Frontal cortex (tissue), 4 donors: ENCODE data around the gene DCUN1D1. TPM values are rescaled to one million over a fixed set of nuclear protein-coding genes. Genes with fewer than 3 reads are reported as not detected.

Source experiments
- DNase-seq, 2 donors: peaks; one replicate each; pipeline ENCODE4 v3.0.0; 2012; ENCODE audit warnings: low spot score in 2 of 2
- FAIRE-seq: peaks from 2 replicates; lab custom pipeline; 2012; peaks lifted over from hg19 to GRCh38; lab: Jason Lieb, UNC
- total RNA-seq: library from RNA; depleted of rRNA; stranded (reverse); fragments of >200 nt; gene quantifications from one replicate; pipeline ENCODE4 v1.2.3, GENCODE V29; 2014
- donor health status: control.
- donor health status: control.
- donor health status: control.

DCUN1D1 gene
- total RNA-seq, 1 donor from 2014 or later: 60.3 TPM

DNA sequence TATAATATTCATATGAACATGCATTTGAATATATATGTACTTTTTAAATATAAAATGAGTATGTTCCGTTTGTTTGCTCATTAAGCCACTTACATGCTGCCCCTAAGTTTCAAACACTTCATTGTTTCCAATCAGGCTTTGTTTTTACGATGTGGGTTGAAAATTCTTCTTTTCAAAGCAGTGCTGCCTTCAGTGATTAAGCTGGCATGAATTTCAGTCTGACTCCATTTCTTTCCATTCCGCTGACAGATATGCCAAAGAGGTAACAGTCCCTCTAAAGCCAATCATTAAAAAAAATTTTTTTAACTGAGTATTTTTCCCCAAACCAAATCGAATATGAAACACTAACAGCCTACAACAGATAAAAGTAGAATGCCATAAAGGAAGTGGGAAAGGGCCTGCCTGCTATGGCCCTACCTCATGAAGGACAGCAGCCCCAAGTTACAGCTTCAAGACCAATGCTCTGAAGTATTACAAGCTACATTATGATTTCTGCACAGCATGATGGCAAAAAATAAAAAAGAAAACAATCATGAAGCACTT is 40.0 kb downstream of the DCUN1D1 start:
- DNase-seq (no peak), FAIRE-seq (no peak)

DNA sequence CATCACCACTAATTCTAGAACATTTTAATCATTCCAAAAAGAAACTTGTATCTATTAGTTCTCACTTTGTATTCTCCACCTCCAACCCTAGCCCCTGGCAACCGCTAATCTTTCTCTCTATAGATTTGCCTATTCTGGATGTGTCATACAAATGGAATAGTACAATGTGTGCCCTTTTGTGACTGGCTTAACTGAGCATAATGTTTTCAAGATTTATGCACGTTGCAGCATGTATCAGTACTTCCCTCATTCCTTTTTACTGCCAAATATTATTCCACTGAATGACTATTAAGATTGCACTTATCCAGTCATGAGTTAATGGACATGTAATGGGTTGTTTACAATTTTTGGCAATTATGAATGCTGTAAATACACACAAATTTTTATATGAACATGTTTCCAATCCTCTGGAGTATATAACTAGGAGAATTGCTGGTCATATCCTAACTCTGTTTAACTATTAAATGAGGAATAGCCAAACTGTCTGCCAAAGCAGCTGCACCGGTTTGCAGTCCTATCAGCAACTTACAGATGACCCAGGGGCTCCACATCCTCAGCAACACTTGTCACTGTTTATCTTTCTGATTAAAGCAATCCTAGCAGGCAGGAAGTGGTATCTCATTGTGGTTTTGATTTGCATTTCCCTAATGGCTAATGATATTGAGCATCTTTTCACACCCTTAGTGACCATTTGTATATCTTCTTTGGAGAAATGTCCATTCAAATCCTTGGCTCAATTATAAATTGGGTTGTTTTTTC is 42.9 kb downstream of the DCUN1D1 start:
- FAIRE-seq (no peak), DNase-seq (no peak)

DNA sequence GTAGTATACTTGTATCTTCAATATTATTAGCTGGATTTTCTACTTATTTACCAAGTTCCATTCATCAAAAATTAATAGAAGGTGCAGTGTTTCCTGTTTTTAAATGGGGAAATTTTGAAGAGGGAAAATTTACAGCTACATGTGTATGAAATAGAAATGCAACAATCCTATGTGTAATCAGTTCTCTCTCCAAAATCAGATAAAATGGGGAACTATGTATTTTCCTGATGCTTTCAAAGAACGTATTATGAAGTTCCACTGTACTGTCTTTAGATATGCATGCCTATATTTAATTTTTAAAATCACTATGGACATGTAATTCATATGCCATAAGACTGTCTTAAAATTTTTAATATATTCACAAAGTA is 43.4 kb downstream of the DCUN1D1 start:
- FAIRE-seq (no peak), DNase-seq (no peak)

DNA sequence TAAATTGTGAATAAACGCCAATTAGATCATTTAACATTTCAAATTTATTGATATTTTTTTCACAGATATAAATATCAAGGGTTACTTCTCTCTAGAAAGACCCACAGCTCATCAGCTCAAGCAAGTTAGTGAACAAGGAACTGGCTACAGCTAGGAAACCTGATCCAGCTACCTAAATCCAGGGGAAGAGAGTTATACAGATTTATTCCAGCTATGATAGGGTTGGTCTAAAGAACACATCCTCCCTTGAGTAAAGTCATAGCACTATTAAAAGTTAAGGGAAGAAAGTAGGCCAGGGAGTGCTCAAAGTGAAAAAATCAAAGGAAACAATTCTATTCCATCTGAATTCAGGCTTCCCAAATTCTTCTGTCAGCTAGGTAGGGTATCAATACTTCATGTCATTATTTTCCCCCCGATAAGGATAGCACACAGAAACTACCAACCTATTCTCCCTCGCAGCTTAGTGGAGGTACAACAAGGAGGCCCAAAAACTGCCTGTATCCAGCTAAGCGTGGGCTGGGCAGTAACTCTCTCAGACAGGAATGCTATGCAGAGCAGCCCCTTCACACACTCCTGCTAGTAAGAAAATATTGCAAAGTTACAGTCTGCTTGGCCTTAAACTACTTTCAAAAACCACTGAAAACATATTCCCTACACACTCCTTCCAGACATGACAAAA is 44.0 kb downstream of the DCUN1D1 start:
- no peak for FAIRE-seq
- no peak for DNase-seq

DNA sequence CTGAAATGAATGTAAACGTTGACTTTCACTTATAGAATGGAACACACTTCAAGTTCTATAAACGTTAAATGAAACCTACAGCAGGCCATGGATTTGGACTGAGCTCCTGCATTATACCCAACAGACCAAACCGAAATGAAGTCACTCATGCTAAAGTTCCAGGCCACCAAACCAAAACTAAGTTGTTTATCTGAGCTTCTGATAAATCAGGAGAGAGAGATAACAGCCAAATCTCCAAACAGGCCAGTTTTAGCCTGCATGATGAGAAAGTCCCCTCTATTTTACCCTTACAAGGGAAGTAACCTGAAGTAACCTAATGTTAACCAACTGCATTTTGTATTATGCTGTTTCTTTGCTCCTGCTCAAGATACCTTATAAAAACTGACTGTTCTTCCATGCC is 44.5 kb downstream of the DCUN1D1 start:
- DNase-seq: no peak
- no peak for FAIRE-seq

DNA sequence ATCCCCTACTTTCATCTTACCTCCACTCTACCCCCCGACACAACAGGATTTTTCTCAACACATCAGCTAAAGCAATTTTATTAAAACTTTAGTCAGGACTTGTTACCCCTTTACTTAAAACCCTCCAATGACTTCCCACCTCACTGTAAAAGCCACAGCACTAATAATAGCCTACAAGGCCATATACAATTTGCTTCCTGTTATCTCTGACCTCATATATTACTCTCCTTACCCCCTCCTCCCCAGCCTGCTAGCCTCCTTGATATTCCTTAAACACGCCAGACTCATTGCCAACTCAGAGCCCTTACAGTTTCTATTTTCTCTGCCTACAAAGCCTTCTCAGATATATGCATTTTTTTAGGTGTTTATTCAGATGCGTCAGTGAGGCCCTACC is 54.4 kb downstream of the DCUN1D1 start:
- no peak for FAIRE-seq
- DNase-seq: no peak

DNA sequence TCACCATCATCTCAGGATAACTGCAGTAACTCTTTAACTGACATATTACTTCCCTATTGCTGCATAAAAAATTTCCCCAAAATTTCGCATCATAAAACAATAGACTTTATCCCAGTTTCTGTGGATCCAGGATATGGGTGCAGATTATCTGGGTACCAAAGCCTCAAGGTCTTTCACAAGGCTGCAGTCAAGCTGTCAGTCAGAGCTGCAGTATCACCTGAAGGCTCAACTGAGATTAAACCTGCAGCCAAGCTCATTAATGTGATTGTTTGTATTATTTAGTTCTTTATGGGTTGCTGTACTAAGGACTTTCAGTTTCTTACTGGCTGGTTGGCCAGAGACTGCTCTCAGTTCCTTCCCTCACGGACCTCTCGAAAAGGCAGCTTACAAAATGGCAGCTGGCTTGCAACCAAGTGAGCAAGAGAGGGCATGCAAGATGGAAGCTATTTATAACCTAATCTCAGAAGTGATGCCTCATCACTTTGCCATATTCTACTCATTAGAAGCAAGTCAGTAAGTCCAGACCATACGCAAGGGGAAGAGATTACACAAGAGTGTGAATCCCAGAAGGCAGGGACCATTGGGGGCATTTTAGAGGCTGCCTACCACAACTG is 54.9 kb downstream of the DCUN1D1 start:
- DNase-seq (no peak), FAIRE-seq (no peak)

DNA sequence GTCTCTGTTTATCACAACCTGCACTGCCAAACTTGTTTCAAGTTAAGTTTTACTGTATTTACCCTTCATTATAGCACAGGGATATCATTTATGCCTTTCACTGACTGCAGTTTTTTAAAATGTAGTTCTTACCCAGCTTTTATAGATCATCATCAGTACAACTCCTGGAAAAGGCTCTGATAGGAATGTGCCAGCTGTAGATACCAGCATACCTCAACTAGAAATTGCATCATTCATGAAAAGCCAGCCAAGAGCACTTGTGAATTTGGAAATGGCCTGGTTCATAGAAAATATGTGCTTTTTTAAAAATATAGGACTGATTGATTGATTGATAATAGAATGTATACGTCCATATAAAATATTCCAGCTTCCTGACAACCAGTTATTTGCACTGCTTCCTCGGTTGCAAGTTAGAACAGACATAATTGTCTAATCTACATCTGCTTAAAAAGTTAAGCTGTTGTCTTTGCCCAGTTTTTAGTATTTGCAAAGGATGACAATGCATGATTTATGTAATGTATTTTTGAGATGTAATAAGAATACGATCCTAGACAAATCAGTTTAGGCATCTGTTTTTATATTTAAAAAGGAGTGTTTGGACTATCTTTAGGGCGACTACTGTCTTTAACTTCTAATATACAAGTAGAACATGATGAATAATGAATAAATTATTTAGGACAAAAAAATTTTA is 58.5 kb downstream of the DCUN1D1 start:
- FAIRE-seq (no peak), DNase-seq (no peak)

DNA sequence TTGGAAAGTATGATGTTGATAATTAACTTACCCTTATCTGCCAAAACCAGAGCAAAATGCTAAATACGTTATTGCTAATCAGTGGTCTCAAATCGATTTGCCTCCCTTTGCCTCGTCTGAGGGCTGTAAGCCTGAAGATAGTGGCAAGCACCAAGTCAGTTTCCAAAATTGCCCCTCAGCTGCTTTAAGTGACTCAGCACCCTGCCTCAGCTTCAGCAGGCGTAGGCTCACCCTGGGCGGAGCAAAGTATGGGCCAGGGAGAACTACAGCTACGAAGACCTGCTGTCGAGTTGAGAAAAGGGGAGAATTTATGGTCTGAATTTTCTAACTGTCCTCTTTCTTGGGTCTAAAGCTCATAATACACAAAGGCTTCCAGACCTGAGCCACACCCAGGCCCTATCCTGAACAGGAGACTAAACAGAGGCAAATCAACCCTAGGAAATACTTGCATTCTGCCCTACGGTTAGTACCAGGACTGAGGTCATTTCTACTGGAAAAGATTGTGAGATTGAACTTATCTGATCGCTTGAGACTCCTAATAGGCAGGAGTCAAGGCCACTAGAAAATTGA is 59.7 kb downstream of the DCUN1D1 start:
- no peak for DNase-seq
- FAIRE-seq: no peak

DNA sequence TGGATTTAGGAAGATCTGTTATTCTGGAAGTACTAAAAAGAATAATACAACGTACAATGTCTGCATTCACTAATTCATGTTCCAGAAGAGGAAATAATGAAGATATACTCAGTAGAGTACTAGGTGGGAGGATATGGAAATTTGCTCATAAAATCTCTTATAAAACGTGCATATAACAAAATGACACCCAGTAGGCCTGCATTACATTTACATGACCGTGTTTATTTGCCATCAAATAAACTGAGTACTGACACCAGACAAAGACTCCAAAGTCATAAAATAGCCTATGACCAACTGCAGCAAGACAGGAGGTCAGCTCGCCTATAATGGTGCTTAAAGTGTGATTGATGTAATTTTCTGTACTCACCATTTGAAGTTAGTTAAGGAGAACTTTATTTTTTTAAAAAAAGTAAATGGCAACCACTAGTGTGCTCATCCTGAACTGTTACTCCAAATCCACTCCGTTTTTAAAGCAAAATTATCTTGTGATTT is 60.4 kb downstream of the DCUN1D1 start:
- no peak for DNase-seq
- FAIRE-seq: no peak

DNA sequence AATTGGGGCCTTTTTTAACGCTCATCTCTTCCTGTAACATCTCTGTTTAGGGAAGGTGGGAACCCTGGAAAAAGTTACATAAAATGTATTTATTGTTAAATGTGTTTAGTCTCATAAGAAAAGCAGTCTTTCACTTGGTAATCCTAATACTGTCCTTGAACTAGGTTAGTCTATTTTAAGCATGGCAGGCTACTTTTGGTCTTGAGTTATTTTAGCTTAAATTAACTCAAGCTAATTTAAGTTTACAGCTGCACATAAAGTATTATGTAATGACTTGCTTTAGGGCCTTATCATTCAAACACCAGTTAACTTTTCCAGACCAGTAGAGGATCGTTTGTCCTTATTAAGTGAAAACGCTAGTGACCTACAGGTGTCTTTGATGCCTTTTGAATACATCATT is 63.2 kb downstream of the DCUN1D1 start:
- DNase-seq: no peak
- no peak for FAIRE-seq

DNA sequence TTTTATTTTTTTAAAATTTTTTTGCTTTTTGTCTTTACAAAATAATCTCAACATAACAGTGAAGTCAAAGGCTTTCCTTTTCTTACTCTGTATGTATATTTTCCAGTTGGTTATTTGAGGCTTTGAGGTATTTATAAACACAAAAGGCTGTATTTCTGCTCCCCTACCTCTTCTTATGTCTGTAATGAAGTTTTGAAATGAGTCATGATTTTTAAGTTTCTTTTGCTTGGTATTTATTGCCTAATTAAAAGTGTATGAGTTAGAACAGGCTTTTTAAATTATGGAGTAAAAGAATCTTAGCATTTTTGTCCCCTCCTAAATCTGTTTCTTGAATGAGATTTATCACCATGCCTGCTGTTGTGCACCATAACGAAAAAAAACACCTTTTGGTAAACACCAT is 66.0 kb downstream of the DCUN1D1 start:
- FAIRE-seq (no peak), DNase-seq (no peak)

DNA sequence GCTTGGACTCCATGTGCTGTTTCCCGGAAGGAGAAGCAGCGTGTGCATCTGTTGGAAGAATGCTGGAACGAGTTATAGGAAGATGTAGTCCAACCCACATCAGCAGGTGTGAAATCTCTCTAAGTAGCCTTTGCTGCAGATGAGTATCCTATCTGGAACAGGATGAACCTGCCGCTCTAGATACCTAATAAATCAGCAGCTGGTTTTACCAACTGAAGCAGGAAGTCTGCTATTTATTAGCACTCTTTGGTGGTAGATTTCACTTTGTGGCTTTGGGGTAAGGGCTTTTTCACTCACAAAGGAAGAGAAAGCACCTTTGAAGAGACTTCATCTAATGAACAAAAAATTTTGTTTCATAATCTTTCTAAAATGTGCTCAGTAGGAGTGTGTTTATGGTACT is 66.4 kb downstream of the DCUN1D1 start:
- DNase-seq: no peak
- FAIRE-seq: no peak

DNA sequence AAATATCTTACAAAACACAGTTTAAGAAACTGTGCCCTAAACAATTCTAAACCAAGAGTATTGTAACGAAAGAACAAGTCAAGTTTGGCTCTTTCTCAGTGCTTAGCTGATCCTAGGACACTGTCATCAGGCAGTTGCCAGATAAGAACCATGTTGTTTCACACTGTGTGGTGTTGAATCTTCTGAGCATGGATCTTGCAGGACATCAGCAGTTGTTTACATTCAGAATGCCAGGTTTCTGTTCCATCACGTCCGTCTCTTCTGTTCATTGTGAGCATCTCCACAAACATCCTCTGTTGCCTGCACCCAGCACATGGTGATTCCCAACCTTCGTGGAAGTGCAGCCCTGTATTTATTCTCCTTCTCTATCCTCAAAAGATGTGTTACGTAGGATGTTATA is 67.9 kb downstream of the DCUN1D1 start:
- no peak for FAIRE-seq
- no peak for DNase-seq

DNA sequence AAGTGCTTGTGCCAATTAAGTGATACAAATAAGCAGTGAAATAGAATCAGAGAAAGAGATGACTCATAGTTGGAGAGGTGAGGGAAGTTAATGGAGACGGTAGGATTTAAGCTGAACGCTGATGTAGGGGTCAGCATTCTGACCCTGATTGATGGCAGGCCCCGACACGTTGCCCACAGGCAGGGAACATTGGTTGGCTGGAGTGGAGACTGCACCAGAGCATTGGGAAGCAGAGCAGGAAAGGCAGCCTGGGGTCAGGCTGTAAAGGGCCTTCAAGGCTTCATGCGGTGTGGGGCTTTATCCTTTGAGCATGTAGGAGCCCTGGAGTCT is 68.6 kb downstream of the DCUN1D1 start:
- FAIRE-seq: no peak
- no peak for DNase-seq

DNA sequence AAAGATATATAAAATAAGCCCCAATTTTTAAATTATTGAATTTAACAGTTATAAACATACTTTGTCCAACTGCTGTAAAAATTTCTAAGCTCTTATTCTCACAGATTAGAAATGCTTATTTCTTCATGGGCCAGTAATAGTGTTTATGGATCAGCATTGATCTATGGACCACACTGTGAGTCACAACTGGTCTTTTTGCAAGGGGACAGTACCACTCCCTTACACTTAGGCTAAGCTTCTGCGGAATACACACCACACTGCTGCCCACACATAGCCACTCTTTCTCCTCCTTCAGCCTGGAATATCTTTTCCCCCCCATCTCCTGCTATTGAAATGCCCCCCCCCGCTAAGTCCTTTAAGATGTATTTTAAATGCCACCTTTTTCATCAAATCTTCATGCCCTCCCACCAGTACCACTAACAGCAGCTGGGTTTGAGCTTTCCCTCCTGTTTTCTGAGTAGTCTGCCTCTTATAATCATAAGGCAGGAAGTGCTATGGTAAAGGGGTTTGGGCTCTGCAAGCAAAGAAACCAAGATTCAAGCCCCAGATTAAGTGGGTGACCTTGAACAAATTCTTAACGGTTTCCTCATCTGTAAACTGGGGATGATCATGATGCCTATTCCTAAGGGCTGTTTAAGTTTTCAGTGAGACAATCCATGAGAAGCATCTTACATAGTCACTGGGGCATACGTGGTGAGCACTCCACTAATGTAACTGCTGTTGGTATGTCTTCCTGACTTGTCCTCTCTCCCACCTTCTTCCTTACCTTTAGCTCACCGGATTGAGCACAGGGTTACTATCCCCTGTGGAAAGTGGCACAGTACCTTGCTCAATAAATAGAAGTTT is 69.2 kb downstream of the DCUN1D1 start:
- DNase-seq (no peak), FAIRE-seq (no peak)

DNA sequence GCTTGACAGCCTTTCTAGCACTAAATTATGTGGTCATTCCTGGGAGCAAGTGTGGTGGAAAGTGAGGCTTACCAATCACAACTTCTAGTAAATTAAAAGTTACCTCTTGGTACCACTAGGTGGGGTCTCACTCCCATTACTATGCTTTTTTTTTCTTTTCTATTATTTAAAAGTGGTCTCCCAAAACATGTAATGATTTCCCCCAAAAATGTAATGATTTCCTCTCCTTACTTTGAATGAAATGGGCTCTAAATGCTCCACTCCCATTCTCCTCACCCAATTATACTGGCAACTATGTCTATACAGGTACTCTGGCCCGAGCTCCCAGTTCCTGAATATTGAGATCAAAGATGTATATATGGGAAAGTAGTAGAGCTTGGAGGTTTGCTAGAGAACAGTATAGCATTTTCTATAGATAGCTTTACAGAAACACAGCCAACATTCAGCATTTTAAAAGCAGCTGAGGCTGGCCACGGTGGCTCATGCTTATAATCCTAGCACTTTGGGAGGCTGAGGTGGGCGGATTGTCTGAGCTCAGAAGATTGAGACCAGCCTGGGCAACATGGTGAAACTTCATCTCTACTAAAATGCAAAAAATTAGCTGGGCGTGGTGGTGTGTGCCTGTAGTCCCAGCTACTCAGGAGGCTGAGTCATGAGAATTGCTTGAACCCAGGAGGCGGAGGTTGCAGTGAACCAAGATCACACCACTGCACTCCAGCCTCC is 70.9 kb downstream of the DCUN1D1 start:
- FAIRE-seq: no peak

DNA sequence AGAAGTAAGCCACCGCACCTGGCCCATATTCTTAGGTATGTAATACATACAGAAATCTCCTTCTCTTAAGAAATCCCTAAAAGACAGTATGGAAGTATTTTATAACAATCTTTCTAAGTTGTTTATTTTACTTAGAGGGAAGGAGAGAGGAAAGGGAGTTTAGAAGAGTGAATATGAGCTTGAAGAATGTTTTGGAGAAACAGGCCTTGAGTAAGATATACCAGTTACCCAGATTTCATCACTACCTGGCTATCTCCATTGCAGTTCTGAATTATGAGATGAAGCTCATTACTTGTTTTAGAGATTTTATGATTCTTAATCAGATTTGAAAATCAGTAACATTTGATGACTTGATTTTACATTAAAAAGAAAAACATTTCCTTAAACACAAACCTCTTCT is 71.9 kb downstream of the DCUN1D1 start:
- FAIRE-seq (no peak), DNase-seq (no peak)

More for the DNA sequence above, 70.9 kb downstream of the DCUN1D1 start:
- no peak for DNase-seq

DNA sequence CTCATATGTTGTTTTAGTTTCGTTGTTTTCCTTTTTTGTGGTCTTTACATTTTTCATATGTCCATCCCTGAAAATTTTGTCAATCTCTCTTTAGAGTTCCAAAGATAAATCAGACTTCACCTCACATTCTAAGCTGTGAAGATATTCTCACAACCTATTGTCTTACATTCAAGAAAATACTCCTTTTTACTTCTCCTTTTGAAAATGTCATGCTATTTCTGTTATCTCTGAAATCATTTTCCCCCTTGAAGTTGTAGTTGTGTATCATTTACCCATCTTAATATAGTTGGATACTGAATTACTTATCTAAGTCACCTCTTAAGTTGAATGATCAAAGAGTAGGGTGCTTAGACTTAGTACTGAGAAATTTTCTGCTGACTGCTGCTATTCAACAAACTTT is 74.3 kb downstream of the DCUN1D1 start:
- no peak for DNase-seq
- FAIRE-seq: no peak
